ENCODE measurements around the gene SLC6A6. TPM values are rescaled to one million over a fixed set of nuclear protein-coding genes. Genes with fewer than 3 reads are reported as not detected.
A peak's percentile ranks its signal among the peaks of the same experiment; 100 is the strongest.

Gene SLC6A6
- total RNA-seq, 4 donors from 2014 or later: 34.4 to 166 (median 55.2) TPM

- 46 to 66% methylated on average over 3 of the region's 3 CpGs for WGBS, 2 donors
- H3K4me3 ChIP-seq (ENCODE audit: low read depth, poor library complexity, severe bottlenecking): no peak overlapping the region
- no peak for TF ChIP-seq POLR2A (IDR thresholded peaks at IDR 0.05)
- no peak for TF ChIP-seq CTCF (IDR thresholded peaks at IDR 0.05)
- DNase-seq (ENCODE audit: low spot score in 2 of 2): peak in 1 of 2 donors; percentile 52
- intact Hi-C loops (cut with DNase I; ENCODE audit: low total_unique reads): loop anchor here (2.0 kb wide), 1 partner anchor 40 kb away; no protein-coding TSS in a partner anchor
Observed at GRCh38 chr3:14508505-14508819, 106.1 kb downstream of the SLC6A6 start.

GRCh38 chr3:14508966-14509795 is 106.8 kb downstream of the SLC6A6 start:
- WGBS, 2 donors: 22 to 25% methylated on average over 18 to 19 of the region's 22 CpGs
- no peak overlapping the region for H3K4me3 ChIP-seq (ENCODE audit: low read depth, poor library complexity, severe bottlenecking)
- intact Hi-C loops (cut with DNase I; ENCODE audit: low total_unique reads): loop anchor here (2.0 kb wide), 1 partner anchor 40 kb away; no protein-coding TSS in a partner anchor
- DNase-seq (ENCODE audit: low spot score in 2 of 2): peak; percentile 43 to 93
- TF ChIP-seq POLR2A (IDR thresholded peaks at IDR 0.05): no peak
- TF ChIP-seq CTCF (IDR thresholded peaks at IDR 0.05): no peak

GRCh38 chr3:14509796-14510100 is 107.3 kb downstream of the SLC6A6 start:
- peak in 1 of 2 donors; percentile 71 for DNase-seq (ENCODE audit: low spot score in 2 of 2)
- WGBS, 2 donors: 90 to 92% methylated on average over 10 of the region's 10 CpGs
- no peak overlapping the region for H3K4me3 ChIP-seq (ENCODE audit: low read depth, poor library complexity, severe bottlenecking)
- intact Hi-C loops (cut with DNase I; ENCODE audit: low total_unique reads): loop anchor here (2.0 kb wide), 1 partner anchor 39 kb away; no protein-coding TSS in a partner anchor
- TF ChIP-seq POLR2A (IDR thresholded peaks at IDR 0.05): no peak
- no peak for TF ChIP-seq CTCF (IDR thresholded peaks at IDR 0.05)

GRCh38 chr3:14510838-14511622 is 108.6 kb downstream of the SLC6A6 start:
- intact Hi-C loops (cut with DNase I; ENCODE audit: low total_unique reads): no loop called here
- WGBS, 2 donors: 90 to 91% methylated on average over 23 of the region's 23 CpGs
- no peak overlapping the region for H3K4me3 ChIP-seq (ENCODE audit: low read depth, poor library complexity, severe bottlenecking)
- peak in 1 of 2 donors; percentile 77 for DNase-seq (ENCODE audit: low spot score in 2 of 2)
- TF ChIP-seq CTCF (IDR thresholded peaks at IDR 0.05): no peak
- TF ChIP-seq POLR2A (IDR thresholded peaks at IDR 0.05): no peak

GRCh38 chr3:14511623-14512280 is 109.3 kb downstream of the SLC6A6 start:
- no peak overlapping the region for H3K4me3 ChIP-seq (ENCODE audit: low read depth, poor library complexity, severe bottlenecking)
- peak in 1 of 2 donors; percentile 76 for DNase-seq (ENCODE audit: low spot score in 2 of 2)
- WGBS, 2 donors: 71 to 79% methylated on average over 12 of the region's 12 CpGs
- TF ChIP-seq CTCF (IDR thresholded peaks at IDR 0.05): no peak
- no peak for TF ChIP-seq POLR2A (IDR thresholded peaks at IDR 0.05)
- intact Hi-C loops (cut with DNase I; ENCODE audit: low total_unique reads): no loop called here

All from lower leg skin (tissue), 4 donors.